ENCODE measurements around the gene PEX5L.

DNA sequence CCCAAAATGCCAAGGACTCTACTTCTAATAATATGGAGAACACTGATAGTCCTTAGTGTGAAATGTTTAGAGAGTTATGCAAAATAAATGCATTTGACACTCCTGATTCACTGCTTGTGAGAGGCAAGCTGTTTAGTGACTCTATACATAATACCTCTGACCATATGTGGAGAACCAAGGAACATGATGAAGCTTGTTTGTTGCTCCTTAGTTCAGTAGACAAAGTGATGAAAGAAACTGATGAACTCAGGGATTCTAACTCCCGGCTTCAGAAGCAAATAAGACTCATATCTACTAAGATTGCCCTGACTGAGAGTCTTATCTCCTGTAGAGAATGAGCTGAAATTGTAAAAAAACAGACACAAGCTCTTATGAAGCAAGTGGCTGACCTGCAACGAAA, 41.3 kb downstream of the PEX5L start:
- TF ChIP-seq, protein P1, sequence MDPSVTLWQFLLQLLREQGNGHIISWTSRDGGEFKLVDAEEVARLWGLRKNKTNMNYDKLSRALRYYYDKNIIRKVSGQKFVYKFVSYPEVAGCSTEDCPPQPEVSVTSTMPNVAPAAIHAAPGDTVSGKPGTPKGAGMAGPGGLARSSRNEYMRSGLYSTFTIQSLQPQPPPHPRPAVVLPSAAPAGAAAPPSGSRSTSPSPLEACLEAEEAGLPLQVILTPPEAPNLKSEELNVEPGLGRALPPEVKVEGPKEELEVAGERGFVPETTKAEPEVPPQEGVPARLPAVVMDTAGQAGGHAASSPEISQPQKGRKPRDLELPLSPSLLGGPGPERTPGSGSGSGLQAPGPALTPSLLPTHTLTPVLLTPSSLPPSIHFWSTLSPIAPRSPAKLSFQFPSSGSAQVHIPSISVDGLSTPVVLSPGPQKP (IDR thresholded peaks at IDR 0.05; ENCODE audit: low read depth, low read length): no peak
- TF ChIP-seq CTCF (IDR thresholded peaks at IDR 0.05) (no peak), RAD21 (conservative IDR thresholded peaks at IDR 0.05 in 1 of 2, IDR thresholded peaks at IDR 0.05 in 1 of 2) (no peak), MYC (IDR thresholded peaks at IDR 0.05; ENCODE audit: borderline replicate concordance, low read length) (no peak)

Measured in A549 (cell line).